22Rv1 (cell line): ENCODE results near the gene ASAP2.

Experiments
- ZFX ChIP-seq: fragments of 450-650 bp; IDR thresholded peaks from 2 replicates; pipeline ENCODE4 v1.6.1; 2017; ENCODE audit warnings: antibody characterized with exemption, borderline replicate concordance
- TF ChIP-seq, protein P1 (sequence below): fragments of 450-650 bp; IDR thresholded peaks from 2 replicates; pipeline ENCODE4 v1.5.1; 2017; ENCODE audit warnings: mild to moderate bottlenecking

DNA sequence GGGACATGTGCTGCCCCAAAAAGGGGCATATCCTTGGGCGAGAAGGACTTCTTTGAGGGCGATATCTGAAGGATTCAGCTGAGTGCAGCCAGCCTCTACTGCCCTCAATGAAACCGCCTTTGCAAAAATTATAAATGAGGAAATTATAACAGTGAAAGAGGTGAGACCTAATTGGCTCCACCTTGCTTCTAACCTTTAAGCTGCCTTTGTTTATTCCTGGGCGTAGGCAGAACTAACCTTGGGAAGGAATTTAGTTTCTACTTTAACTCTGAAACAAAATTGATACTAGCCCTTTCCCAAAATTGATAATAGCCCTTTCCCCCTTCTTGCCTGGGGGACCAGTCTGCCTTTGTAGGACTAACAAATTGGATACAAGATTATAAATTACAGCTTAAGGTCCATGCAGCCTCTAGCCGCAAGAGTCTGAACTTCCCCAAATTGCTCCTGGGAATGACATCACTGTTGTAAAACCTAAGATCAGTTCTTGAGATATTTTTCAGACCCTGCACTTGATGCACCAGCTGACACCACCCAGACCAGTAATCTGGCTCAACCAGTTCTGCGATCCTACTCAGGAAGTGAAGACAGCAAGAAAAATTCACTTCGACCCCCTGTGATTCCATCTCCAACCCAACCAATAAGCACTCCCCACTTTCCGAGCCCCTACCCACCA lies 36.0 kb upstream of the ASAP2 start:
- TF ChIP-seq, protein P1, sequence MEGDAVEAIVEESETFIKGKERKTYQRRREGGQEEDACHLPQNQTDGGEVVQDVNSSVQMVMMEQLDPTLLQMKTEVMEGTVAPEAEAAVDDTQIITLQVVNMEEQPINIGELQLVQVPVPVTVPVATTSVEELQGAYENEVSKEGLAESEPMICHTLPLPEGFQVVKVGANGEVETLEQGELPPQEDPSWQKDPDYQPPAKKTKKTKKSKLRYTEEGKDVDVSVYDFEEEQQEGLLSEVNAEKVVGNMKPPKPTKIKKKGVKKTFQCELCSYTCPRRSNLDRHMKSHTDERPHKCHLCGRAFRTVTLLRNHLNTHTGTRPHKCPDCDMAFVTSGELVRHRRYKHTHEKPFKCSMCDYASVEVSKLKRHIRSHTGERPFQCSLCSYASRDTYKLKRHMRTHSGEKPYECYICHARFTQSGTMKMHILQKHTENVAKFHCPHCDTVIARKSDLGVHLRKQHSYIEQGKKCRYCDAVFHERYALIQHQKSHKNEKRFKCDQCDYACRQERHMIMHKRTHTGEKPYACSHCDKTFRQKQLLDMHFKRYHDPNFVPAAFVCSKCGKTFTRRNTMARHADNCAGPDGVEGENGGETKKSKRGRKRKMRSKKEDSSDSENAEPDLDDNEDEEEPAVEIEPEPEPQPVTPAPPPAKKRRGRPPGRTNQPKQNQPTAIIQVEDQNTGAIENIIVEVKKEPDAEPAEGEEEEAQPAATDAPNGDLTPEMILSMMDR, result no peak
- no peak for TF ChIP-seq ZFX
